Astrocyte (in vitro differentiated cells and primary cell): ENCODE data around the gene AAMP.

Source experiments
- CTCF ChIP-seq: IDR thresholded peaks from 2 replicates; pipeline ENCODE4 v1.5.1; 2011; ENCODE audit warnings: low read depth, mild to moderate bottlenecking, inconsistent platforms, low read length, moderate library complexity; ENCODE audit not compliant: insufficient read depth
- EZH2 ChIP-seq: IDR thresholded peaks from 2 replicates; pipeline ENCODE4 v1.6.1; 2012; ENCODE audit warnings: mild to moderate bottlenecking, low read length, inconsistent platforms; ENCODE audit not compliant: insufficient read depth

- TF ChIP-seq CTCF (no peak), EZH2 (no peak)
These were observed 53.1 kb downstream of the AAMP start, which contains the start of gene ARPC2 for GRCh38 chr2:218216674-218217359.
